ENCODE measurements around the gene C1orf116. TPM values are rescaled to one million over a fixed set of nuclear protein-coding genes. Genes with fewer than 3 reads are reported as not detected.

C1orf116 gene
- polyA plus RNA-seq, 2 of the 4 experiments (the other 2 are of a cell fraction) = 2.0 to 3.2 TPM

GRCh38 chr1:207001492-207002245 lies 30.9 kb downstream of the C1orf116 start:
- DNase-seq (ENCODE audit: low read depth in 1 of 2, low spot score in 1 of 2) (no peak), ATAC-seq (no peak), FAIRE-seq (no peak)
- H3K4me2 ChIP-seq = no peak overlapping the region
- no peak overlapping the region for H3K27ac ChIP-seq
- ChIA-PET CTCF (interaction anchor here (1.0 to 1.6 kb wide), 3 partner anchors 11 to 23 kb away, joined by 3 to 4 read pairs (median 3); no protein-coding TSS in a partner anchor), POLR2A (no interaction called here)
- no peaks in the 10 kb centered on the region for H3K9me3 ChIP-seq
- no peak overlapping the region for H3K4me3 ChIP-seq
- H3K4me1 ChIP-seq = peaks cover 42% of the 10 kb centered on the region
- no peak for TF ChIP-seq RNF2 (IDR thresholded peaks at IDR 0.05; ENCODE audit: borderline replicate concordance, low read depth)
- no peak for TF ChIP-seq TP53 (CRISPR knock-in tag; IDR thresholded peaks at IDR 0.05)
- no peak for TF ChIP-seq CHD4 (IDR thresholded peaks at IDR 0.05; ENCODE audit: borderline replicate concordance)
- TF ChIP-seq HMGXB4 (CRISPR knock-in tag; IDR thresholded peaks at IDR 0.05; ENCODE audit: borderline replicate concordance) = no peak
- no peak for TF ChIP-seq RAD21 (conservative IDR thresholded peaks at IDR 0.05 in 1 of 2, IDR thresholded peaks at IDR 0.05 in 1 of 2)
- TF ChIP-seq RFX5 (IDR thresholded peaks at IDR 0.05) = no peak
- no peak for TF ChIP-seq FOSL2 (IDR thresholded peaks at IDR 0.05)
- no peak for TF ChIP-seq FOSL2 (CRISPR knock-in tag; IDR thresholded peaks at IDR 0.05)
- no peak for TF ChIP-seq MAX (IDR thresholded peaks at IDR 0.05)
- no peak for TF ChIP-seq TFCP2L1 (CRISPR knock-in tag; IDR thresholded peaks at IDR 0.05)
- no peak for TF ChIP-seq E2F6 (IDR thresholded peaks at IDR 0.05; ENCODE audit: borderline replicate concordance, low read depth)
- TF ChIP-seq ATOH8 (CRISPR knock-in tag; IDR thresholded peaks at IDR 0.05; ENCODE audit: low read depth) = no peak
- TF ChIP-seq NR3C1 (IDR thresholded peaks at IDR 0.05) = no peak
- no peak for TF ChIP-seq RCOR1 (IDR thresholded peaks at IDR 0.05; ENCODE audit: low read depth, low read length)
- TF ChIP-seq NPAS2 (CRISPR knock-in tag; IDR thresholded peaks at IDR 0.05; ENCODE audit: borderline replicate concordance) = no peak
- no peak for TF ChIP-seq POLR2A (IDR thresholded peaks at IDR 0.05; ENCODE audit: low read length)
- no peak for TF ChIP-seq BCL3 (IDR thresholded peaks at IDR 0.05)
- TF ChIP-seq CBX2 (IDR thresholded peaks at IDR 0.05; ENCODE audit: borderline replicate concordance, low read depth) = no peak
- no peak for TF ChIP-seq KDM1A (IDR thresholded peaks at IDR 0.05; ENCODE audit: low read depth)
- 82% methylated on average over 5 of the region's 5 CpGs for WGBS (ENCODE audit: missing lambda C conversion rate)

GRCh38 chr1:207000651-207001291 lies 31.8 kb downstream of the C1orf116 start:
- Histone ChIP-seq H3K4me1 (peaks cover 33% of the 10 kb centered on the region), H3K9me3 (no peaks in the 10 kb centered on the region), H3K4me3 (no peak overlapping the region), H3K27ac (no peak overlapping the region; a peak in 1 of 6 replicates), H3K4me2 (no peak overlapping the region)
- ATAC-seq = no peak
- DNase-seq (ENCODE audit: low read depth in 1 of 2, low spot score in 1 of 2) = no peak
- CTCF ChIA-PET = interaction anchor here (1.0 to 1.6 kb wide), 3 partner anchors 12 to 22 kb away, joined by 3 to 4 read pairs (median 3); no protein-coding TSS in a partner anchor
- FAIRE-seq = no peak
- POLR2A ChIA-PET = no interaction called here
- 85% methylated on average over 5 of the region's 5 CpGs for WGBS (ENCODE audit: missing lambda C conversion rate)
- TF ChIP-seq BCL3 (IDR thresholded peaks at IDR 0.05) (no peak), ZSCAN20 (CRISPR knock-in tag; IDR thresholded peaks at IDR 0.05) (no peak), SREBF2 (IDR thresholded peaks at IDR 0.05) (no peak), ELK1 (IDR thresholded peaks at IDR 0.05; ENCODE audit: low read depth, low read length) (no peak), MAFK (IDR thresholded peaks at IDR 0.05; ENCODE audit: partially characterized antibody) (no peak), POLR2AphosphoS2 (conservative IDR thresholded peaks at IDR 0.05; ENCODE audit: low read length) (no peak), HDAC2 (IDR thresholded peaks at IDR 0.05) (no peak), MAZ (IDR thresholded peaks at IDR 0.05; ENCODE audit: borderline replicate concordance, low read depth, low read length) (no peak), EP300 (IDR thresholded peaks at IDR 0.05) (no peak), HEYL (CRISPR knock-in tag; IDR thresholded peaks at IDR 0.05) (no peak), TFCP2L1 (CRISPR knock-in tag; IDR thresholded peaks at IDR 0.05) (no peak), FOSB (CRISPR knock-in tag; IDR thresholded peaks at IDR 0.05) (no peak), PHF8 (IDR thresholded peaks at IDR 0.05; ENCODE audit: borderline replicate concordance, low read depth) (no peak), NFE2L2 (conservative IDR thresholded peaks at IDR 0.05; ENCODE audit: low read length) (no peak)

Measured in A549 (cell line).